Measurements from ENCODE around the gene CBL.

Gene CBL

DNA sequence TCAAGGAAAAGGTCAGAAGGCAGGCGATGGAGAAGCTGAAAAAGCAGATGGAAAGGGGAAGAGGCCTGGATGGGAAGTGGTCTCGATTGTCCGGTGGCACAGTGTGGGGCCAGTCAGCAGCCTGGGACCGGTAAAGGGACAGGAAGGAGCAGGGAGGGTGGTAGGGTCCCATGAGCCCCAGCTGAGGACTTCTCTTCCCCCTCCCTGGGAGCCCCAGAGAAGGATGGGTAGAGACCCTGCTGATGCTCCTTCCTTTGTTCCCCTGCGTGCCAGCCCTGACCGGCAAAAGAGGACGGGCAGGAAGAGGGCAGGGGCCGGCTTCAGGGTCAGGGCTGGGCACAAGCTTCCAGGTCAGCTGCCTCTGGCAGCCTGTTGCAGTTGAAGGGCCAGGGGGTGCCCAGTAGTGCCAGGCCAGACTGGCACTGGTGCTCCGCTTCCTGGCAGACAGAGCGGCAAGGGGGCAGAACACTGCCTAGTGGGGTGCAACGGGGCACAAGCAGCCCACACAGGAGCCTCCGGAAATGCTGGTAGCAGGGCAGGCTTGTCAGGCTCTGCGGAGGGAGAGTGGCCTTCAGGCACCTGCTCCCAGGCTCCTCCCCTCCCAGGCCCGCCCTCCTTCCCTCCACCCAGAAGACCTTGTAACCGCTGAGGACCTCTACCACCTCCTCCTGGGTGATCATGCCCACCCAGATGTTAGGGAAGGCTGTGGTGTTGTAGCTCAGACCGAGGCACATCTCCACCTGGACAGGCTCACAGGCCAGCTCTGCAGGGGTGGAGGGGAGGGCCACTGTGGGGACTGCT, 135.3 kb downstream of the CBL start:
- Histone ChIP-seq H3K4me3 (ENCODE audit: extremely low read depth, insufficient read depth, low read length, poor library complexity, severe bottlenecking) (no peak overlapping the region), H3K4me1 (ENCODE audit: control insufficient read depth, insufficient read depth, low read length, poor library complexity, severe bottlenecking) (peaks cover 28% of the 10 kb centered on the region), H3K36me3 (ENCODE audit: control insufficient read depth, insufficient read depth, low read length) (peaks cover 5% of the 10 kb centered on the region), H3K27ac (ENCODE audit: low read depth, low read length, severe bottlenecking) (no peak overlapping the region), H3K9me3 (ENCODE audit: control insufficient read depth, low read length) (no peaks in the 10 kb centered on the region)
- WGBS, 2 experiments (ENCODE audit: insufficient coverage in 2 of 2): 52 to 60% methylated on average over 9 to 13 of the region's 16 CpGs

DNA sequence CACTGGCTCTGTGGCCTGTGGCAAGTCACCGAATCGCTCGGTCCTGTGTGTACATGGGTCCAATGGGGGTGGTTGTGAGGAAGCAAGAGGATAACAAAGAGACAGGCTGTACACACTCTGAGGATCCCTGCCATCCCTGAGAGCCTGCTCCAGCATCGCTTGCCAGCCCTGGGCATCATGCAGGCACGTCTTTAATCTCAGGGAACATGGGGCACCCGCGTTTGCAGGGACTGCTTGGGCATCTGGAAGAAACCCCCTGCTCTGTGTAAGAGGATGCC, 135.8 kb downstream of the CBL start:
- Histone ChIP-seq H3K27ac (ENCODE audit: low read depth, low read length, severe bottlenecking) (no peak overlapping the region), H3K4me1 (ENCODE audit: control insufficient read depth, insufficient read depth, low read length, poor library complexity, severe bottlenecking) (peaks cover 23% of the 10 kb centered on the region), H3K9me3 (ENCODE audit: control insufficient read depth, low read length) (no peaks in the 10 kb centered on the region), H3K4me3 (ENCODE audit: extremely low read depth, insufficient read depth, low read length, poor library complexity, severe bottlenecking) (no peak overlapping the region), H3K36me3 (ENCODE audit: control insufficient read depth, insufficient read depth, low read length) (peaks cover under 1% of the 10 kb centered on the region)
- 84 to 94% methylated on average over 5 to 7 of the region's 7 CpGs for WGBS, 2 experiments (ENCODE audit: insufficient coverage in 2 of 2)

DNA sequence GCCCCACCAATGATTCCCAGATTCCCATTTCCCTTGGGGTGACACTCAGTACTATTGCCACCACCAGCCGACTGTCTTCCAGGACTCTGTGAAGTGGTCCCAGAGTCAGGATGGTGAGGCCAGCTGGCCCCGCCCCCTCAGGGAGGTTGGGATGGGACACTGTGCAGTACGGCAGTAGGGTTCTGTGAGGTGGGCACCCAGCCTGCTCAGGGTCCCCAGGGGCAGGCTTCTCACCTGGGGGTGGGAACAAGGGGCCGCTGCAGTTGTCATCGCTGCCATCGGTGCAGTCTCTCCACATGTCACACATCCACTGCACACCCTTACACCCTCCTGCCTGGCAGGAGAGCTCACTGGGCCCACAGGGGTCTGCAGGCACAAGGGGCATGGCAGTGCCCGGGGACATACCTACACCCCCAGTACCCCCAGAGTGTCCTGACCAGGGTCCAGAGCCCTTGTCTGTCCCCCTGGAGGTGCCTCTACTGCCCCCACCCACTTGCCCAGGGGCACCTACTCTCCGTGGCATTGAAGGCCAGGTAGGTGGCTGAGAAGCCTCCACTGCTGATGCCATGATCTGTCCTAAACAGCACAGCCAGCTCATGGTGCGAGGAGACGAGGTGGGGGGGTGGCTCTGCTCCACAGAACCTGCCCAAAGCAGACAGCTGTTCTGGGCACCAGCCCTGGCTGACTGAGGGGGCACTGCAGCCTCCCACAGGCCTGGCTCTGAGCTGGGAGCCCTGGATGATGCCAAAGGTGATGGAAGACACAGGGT, 136.4 kb downstream of the CBL start:
- no peaks in the 10 kb centered on the region for H3K9me3 ChIP-seq (ENCODE audit: control insufficient read depth, low read length)
- H3K4me3 ChIP-seq (ENCODE audit: extremely low read depth, insufficient read depth, low read length, poor library complexity, severe bottlenecking): no peak overlapping the region
- no peaks in the 10 kb centered on the region for H3K36me3 ChIP-seq (ENCODE audit: control insufficient read depth, insufficient read depth, low read length)
- 81 to 87% methylated on average over 7 of the region's 10 CpGs for WGBS, 2 experiments (ENCODE audit: insufficient coverage in 2 of 2)
- H3K27ac ChIP-seq (ENCODE audit: low read depth, low read length, severe bottlenecking): no peak overlapping the region
- H3K4me1 ChIP-seq (ENCODE audit: control insufficient read depth, insufficient read depth, low read length, poor library complexity, severe bottlenecking): peaks cover 17% of the 10 kb centered on the region

DNA sequence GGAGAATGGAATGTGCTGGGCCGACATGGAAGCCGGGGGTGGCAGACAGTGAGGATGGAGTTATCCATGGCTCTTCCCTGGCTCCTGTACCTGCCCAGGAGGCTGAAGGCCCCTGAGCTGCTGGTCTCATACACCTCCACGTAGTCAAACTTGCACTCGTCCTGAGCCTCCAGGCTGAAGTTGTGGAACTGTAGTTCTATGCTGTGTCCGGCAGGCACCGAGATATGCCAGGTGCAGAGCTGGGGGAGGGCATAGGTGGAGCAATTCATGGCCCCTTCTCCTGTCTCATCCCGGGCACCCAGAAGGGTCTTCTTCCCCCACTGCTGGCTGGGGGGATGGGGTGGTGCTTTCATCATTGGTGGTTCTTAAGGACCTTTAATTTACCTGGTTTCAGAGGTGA, 137.6 kb downstream of the CBL start:
- WGBS, 2 experiments (ENCODE audit: insufficient coverage in 2 of 2): 81 to 97% methylated on average over 4 of the region's 7 CpGs
- no peaks in the 10 kb centered on the region for H3K9me3 ChIP-seq (ENCODE audit: control insufficient read depth, low read length)
- H3K27ac ChIP-seq (ENCODE audit: low read depth, low read length, severe bottlenecking): no peak overlapping the region

DNA sequence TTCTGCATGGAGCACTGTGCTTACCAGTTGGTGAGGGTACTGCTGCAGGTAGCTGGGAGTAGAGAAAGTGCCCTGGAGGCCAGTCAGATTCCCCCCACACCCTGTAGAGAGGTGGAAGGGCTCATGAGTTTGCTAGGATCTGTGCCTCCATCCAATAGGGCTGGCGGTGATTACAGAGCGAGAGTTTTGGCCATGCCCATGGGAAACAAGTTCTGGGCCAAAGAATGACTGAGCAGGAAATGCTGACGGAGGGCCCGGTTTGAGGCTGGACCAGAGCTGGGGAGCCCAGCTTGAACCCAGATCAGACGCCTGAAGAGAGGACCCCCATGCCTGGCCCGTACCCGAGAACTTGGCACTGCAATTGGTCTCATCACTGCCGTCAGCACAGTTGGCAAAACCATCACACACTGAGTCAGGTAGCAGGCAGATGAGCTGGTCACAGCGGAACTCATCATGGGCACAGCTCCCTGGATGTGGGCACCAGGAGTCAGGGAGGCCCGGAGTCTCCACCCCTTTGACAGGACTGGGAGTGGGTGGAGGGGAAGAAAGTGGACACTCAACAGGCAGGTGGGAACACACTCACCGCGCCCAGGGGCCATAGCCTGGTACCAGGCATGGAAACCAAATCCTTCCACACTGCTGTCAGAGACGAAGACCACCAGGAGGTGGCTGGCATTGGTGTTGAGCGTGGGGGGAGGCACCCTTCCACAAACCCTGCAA, 138.3 kb downstream of the CBL start:
- Histone ChIP-seq H3K4me3 (ENCODE audit: extremely low read depth, insufficient read depth, low read length, poor library complexity, severe bottlenecking) (no peak overlapping the region), H3K27ac (ENCODE audit: low read depth, low read length, severe bottlenecking) (no peak overlapping the region), H3K4me1 (ENCODE audit: control insufficient read depth, insufficient read depth, low read length, poor library complexity, severe bottlenecking) (peaks cover 4% of the 10 kb centered on the region), H3K9me3 (ENCODE audit: control insufficient read depth, low read length) (no peaks in the 10 kb centered on the region), H3K36me3 (ENCODE audit: control insufficient read depth, insufficient read depth, low read length) (no peaks in the 10 kb centered on the region)
- WGBS, 2 experiments (ENCODE audit: insufficient coverage in 2 of 2): 87% methylated on average over 10 to 11 of the region's 14 CpGs

More for the DNA sequence above, 137.6 kb downstream of the CBL start:
- H3K36me3 ChIP-seq (ENCODE audit: control insufficient read depth, insufficient read depth, low read length): no peaks in the 10 kb centered on the region
- H3K4me3 ChIP-seq (ENCODE audit: extremely low read depth, insufficient read depth, low read length, poor library complexity, severe bottlenecking): no peak overlapping the region
- peaks cover 11% of the 10 kb centered on the region for H3K4me1 ChIP-seq (ENCODE audit: control insufficient read depth, insufficient read depth, low read length, poor library complexity, severe bottlenecking)

DNA sequence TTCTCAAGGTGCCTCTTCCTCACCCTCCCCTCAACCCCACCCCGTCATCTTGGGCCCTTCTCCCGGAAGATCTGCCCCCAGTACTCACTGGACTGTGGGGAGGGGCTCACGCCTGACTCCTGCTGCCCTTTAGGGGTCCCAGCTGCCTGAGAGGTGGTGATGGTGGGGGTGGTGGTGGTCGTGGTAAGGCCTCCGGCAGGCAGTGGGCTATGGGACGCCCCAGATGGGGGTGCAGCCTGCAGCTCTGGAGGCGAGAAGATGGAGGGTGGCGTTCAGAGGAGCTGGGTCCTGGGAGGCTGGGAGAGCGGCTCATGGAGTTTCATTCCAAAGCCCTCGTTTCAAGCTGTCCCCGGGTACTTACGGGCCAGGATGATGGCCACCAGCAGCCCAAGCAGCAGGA, 139.5 kb downstream of the CBL start:
- Histone ChIP-seq H3K4me1 (ENCODE audit: control insufficient read depth, insufficient read depth, low read length, poor library complexity, severe bottlenecking) (no peaks in the 10 kb centered on the region), H3K9me3 (ENCODE audit: control insufficient read depth, low read length) (no peaks in the 10 kb centered on the region), H3K4me3 (ENCODE audit: extremely low read depth, insufficient read depth, low read length, poor library complexity, severe bottlenecking) (no peak overlapping the region), H3K36me3 (ENCODE audit: control insufficient read depth, insufficient read depth, low read length) (no peaks in the 10 kb centered on the region), H3K27ac (ENCODE audit: low read depth, low read length, severe bottlenecking) (no peak overlapping the region)
- 89 to 94% methylated on average over 7 to 8 of the region's 12 CpGs for WGBS, 2 experiments (ENCODE audit: insufficient coverage in 2 of 2)

DNA sequence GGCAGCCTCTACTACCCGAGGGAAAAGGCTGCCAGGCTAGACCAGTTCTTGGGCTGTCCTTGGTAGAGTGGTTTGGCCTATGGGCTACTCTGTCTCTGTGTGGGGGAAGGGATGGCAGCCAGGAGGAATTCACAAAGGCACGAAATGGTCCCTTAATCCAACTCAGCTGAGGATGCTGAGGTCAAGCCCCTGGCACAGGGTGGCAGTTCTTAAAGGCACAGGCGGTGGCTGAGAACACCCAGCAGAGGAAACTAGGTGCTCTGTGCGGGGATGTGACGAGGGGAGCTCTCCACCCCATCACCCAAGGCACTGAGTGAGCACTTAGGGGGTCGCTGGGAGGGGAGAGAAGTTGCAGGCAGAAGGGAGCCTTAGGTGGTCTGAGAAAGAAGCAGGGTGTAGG, 140.5 kb downstream of the CBL start, which contains the start of gene MFRP:
Gene MFRP, minus strand, starts transcription at position 101 of the 400 bp plus-strand sequence. CDS start 192 bp downstream, outside the sequence.
- Histone ChIP-seq H3K4me3 (ENCODE audit: extremely low read depth, insufficient read depth, low read length, poor library complexity, severe bottlenecking) (no peak within 1 kb of the TSS), H3K9me3 (ENCODE audit: control insufficient read depth, low read length) (no peaks in the 10 kb centered on the region), H3K36me3 (ENCODE audit: control insufficient read depth, insufficient read depth, low read length) (no peaks in the 10 kb centered on the region), H3K27ac (ENCODE audit: low read depth, low read length, severe bottlenecking) (no peak within 1 kb of the TSS), H3K4me1 (ENCODE audit: control insufficient read depth, insufficient read depth, low read length, poor library complexity, severe bottlenecking) (no peaks in the 10 kb centered on the region)
- whole genome bisulfite sequencing, 2 experiments (ENCODE audit: insufficient coverage in 2 of 2): 69 to 85% methylated on average over 3 to 4 of the region's 6 CpGs

DNA sequence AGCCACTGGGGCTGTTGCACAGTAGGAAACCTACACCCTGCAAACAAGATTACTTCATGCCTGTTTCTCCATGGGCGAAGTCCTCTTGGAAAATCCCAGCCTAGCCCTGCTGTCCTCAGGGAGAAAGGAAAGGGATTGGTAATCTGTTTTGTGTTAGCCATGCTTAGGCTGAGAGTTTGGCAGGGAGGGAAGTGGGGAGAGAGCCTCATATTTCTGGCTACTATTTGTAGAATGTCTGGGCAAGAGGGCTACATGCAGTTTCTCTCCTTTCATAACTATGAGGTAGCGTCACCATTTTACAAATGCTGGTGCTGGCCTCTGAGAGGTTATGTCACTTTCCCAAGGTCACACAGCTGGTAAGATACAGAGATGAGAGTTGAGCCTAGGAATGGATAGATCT, 141.1 kb downstream of the CBL start:
- Histone ChIP-seq H3K9me3 (ENCODE audit: control insufficient read depth, low read length) (no peaks in the 10 kb centered on the region), H3K27ac (ENCODE audit: low read depth, low read length, severe bottlenecking) (no peak overlapping the region), H3K36me3 (ENCODE audit: control insufficient read depth, insufficient read depth, low read length) (no peaks in the 10 kb centered on the region), H3K4me1 (ENCODE audit: control insufficient read depth, insufficient read depth, low read length, poor library complexity, severe bottlenecking) (no peaks in the 10 kb centered on the region), H3K4me3 (ENCODE audit: extremely low read depth, insufficient read depth, low read length, poor library complexity, severe bottlenecking) (no peak overlapping the region)
- WGBS, 2 experiments (ENCODE audit: insufficient coverage in 2 of 2): 100% methylated on average over 1 of the region's 2 CpGs; no CpG with 5 or more reads in 1 of the 2 experiments

DNA sequence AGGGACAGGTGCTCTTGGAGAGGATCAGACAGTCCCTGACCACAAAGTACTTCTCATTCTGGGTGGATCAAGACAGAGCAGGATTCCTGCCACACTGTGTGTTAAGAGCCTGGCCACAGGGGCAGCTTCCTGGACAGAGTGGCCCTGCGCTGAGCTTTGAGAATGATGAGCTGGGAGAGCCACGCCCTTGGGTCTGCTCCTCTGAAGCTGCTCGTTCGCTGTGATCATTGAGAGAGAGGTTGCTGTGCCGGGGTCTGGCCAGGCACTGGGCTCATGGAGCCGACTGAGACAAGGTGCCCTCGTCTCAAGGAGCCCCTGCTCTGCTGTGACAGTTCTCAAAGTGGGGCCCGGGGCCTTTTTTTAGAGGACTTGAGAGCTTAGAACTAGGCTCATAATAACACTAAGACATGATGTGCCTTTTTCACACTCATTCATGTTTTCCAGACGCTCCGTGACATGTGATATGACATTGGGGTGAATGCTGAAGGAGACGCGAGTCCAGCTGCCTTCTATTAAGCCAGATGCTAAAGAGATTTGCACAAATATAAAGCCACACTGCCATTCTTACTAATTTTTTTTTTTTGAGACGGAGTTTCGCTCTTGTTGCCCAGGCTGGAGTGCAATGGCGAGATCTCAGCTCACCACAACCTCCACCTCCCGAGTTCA, 141.9 kb downstream of the CBL start:
- no peaks in the 10 kb centered on the region for H3K36me3 ChIP-seq (ENCODE audit: control insufficient read depth, insufficient read depth, low read length)
- no peaks in the 10 kb centered on the region for H3K9me3 ChIP-seq (ENCODE audit: control insufficient read depth, low read length)
- H3K4me3 ChIP-seq (ENCODE audit: extremely low read depth, insufficient read depth, low read length, poor library complexity, severe bottlenecking): no peak overlapping the region
- no peaks in the 10 kb centered on the region for H3K4me1 ChIP-seq (ENCODE audit: control insufficient read depth, insufficient read depth, low read length, poor library complexity, severe bottlenecking)
- H3K27ac ChIP-seq (ENCODE audit: low read depth, low read length, severe bottlenecking): no peak overlapping the region
- 80 to 91% methylated on average over 10 to 13 of the region's 16 CpGs for WGBS, 2 experiments (ENCODE audit: insufficient coverage in 2 of 2)

DNA sequence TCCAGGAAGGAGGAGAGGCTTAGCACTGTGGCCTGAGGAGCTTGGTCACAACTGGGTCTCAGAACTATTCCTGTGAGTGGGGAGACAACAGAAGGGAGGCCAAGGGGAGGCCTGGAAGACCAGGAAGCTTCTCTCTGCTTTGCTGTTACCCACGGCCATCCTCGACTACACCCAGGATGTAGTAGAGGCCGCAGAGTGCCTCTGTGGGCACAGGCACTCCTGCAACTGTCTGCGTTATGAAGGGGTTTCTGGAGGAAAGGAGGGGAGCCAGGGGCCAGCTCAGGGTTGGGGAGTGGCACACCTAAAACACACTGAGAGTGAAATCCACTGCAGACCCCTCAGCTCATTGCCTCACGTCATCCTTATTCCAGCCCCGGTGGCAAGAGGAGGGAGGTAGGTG, 144.2 kb downstream of the CBL start:
- Histone ChIP-seq H3K27ac (ENCODE audit: low read depth, low read length, severe bottlenecking) (no peak overlapping the region), H3K36me3 (ENCODE audit: control insufficient read depth, insufficient read depth, low read length) (no peaks in the 10 kb centered on the region), H3K4me3 (ENCODE audit: extremely low read depth, insufficient read depth, low read length, poor library complexity, severe bottlenecking) (no peak overlapping the region), H3K4me1 (ENCODE audit: control insufficient read depth, insufficient read depth, low read length, poor library complexity, severe bottlenecking) (no peaks in the 10 kb centered on the region), H3K9me3 (ENCODE audit: control insufficient read depth, low read length) (no peaks in the 10 kb centered on the region)
- WGBS, 2 experiments (ENCODE audit: insufficient coverage in 2 of 2): 78 to 88% methylated on average over 1 to 5 of the region's 6 CpGs
